ENCODE data around the gene GRK3.

GRK3 gene

DNA sequence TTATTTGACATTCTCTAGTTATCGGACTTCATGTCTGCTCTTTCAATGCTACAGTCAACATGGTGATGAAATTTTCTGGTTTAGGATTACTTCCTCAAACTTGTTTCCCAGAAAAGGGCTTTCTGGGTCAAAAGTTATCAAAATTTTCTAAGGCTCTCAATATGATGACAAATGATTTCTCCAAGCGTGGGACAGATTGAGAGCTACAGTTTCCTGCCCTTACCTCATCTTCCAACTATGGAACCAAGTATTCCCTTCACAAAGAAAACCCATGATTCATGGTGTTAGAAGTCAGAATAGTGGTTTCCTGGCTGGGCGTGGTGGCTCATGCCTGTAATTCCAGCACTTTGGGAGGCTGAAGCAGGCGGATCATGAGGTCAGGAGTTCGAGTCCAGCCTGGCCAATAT lies 195.4 kb downstream of the GRK3 start:
- no peak for DNase-seq (ENCODE audit: low read depth)

DNA sequence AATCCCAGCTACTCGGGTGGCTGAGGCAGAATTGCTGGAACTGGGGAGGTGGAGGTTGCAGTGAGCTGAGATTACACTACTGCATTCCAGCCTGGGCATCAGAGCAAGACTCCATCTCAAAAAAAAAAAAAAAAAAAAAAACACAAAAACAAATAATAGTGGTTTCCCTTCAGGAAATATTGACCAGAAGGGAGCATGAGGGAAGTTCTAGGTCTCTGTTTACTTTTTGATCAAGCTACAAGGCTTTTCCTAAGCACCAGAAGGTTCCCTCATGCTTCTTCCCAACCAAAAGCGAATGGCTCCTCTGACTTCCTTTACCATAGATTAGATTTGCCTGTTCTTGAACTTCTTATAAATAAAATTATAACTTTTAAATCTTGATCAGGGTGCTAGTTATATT lies 195.8 kb downstream of the GRK3 start:
- DNase-seq (ENCODE audit: low read depth) = no peak

GRCh38 chr22:25760848-25761595 lies 196.5 kb downstream of the GRK3 start:
- no peak for DNase-seq (ENCODE audit: low read depth)

GRCh38 chr22:25762147-25762546 lies 197.7 kb downstream of the GRK3 start:
- DNase-seq (ENCODE audit: low read depth) = no peak

GRCh38 chr22:25763239-25763777 lies 198.8 kb downstream of the GRK3 start:
- no peak for DNase-seq (ENCODE audit: low read depth)

DNA sequence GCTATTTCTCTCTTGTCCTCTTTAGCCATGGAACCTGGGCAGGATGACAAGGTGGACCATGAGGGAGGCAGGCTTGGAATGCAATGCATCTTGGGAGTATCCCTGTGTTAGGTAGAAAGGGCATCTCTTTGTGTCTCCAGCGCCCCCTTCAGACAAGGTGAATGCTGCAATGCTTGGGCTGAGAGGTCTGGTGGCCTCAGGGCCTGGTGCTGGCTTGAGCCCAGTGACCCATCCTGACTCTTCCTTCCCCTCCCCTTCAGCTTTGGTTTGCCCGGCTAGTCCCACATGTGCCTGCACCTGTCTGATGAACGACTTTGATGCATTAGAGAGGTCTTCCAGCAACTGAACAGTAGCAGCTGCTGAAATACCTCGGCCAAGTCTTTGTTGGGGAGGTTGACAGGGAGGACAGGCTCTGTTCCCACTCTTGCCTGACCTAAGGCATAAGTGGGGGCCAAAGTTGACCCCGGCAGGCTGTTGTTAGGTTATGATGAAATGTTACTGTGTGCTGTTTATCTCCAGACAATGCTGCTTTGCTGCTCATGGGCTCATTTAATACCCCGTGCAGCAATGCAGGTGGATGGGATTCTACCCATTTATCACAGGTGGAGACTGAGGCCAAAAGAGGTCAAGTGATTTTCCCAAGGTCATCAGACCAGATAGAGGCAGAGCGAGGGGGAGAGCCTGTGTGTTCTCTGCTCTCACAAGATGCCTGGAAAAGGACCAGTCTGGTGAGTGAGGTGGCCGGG lies 200.0 kb downstream of the GRK3 start:
- DNase-seq (ENCODE audit: low read depth) = no peak

DNA sequence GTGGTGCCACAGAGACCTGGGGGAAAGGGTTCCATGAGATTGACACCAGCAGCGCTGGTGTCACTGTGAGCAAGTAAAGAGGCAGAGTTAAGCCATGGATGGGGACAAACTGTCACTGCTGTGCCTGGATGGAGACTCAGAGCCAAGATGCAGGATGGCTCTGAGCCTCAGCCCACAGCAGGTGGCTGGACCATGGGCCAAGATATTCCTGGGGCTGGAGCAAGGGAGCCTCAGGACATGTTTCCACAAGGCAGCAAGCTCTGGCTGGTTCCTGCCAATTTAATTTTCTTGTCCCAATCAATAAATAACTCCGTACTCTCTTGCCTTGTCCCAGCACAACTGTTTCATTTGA lies 200.5 kb downstream of the GRK3 start:
- no peak for DNase-seq (ENCODE audit: low read depth)

GRCh38 chr22:25765801-25766200 lies 201.3 kb downstream of the GRK3 start:
- no peak for DNase-seq (ENCODE audit: low read depth)

DNA sequence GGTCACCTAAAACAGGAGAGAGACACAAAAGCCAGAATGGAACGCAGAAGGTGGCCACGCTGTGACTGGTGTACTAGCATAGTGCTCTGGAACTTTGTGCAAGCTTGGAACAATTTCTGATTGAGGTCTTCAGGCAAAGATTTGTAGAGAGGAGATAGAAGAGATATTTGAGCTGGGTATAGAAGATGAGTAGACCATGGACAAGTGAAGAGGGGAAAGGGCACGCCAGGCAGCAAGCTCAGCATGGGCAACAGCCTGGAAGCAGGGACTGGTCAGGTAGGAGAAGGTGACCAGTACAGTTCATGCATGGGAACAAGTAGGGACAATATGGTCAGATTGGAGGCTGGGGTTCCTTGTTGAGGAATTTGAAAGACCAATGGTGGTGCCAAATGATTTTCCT lies 201.9 kb downstream of the GRK3 start:
- no peak for DNase-seq (ENCODE audit: low read depth)

DNA sequence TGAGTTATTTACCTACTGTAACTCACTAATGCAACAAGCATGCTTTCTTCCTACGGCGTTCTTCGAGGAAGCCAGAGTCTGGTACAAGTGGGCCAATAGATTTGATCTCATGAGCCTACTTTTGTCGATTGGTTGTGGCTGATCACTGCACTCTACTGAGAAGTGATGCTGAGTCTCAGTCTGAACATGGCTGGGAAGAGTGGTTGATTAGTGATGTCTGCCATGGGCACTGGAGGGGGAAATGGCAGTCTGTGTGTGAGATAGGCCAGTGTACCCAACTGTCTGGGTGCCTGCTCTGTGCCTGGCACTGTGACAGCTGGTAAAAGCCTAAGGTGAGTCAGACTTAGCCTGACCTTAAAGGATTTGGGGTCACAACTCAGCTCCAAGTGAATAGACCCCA lies 205.9 kb downstream of the GRK3 start:
- DNase-seq (ENCODE audit: low read depth) = no peak

DNA sequence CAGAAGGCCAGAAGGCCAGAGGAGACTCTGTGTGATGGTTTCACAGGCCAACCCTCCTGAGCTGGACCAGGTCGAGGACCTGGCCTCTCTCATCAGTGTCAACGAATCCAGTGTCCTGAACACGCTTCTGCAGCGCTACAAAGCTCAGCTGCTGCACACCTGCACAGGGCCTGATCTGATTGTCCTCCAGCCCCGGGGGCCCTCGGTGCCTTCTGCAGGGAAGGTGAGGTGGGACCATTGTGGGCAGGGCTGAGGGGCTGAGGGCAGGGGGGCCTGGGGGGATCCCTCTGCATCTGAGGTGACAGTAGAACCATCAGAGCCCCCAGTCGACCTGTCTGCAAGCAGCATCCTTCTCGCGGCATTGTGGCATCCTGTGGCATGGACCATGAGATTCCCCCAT lies 207.8 kb downstream of the GRK3 start:
- DNase-seq (ENCODE audit: low read depth) = no peak

DNA sequence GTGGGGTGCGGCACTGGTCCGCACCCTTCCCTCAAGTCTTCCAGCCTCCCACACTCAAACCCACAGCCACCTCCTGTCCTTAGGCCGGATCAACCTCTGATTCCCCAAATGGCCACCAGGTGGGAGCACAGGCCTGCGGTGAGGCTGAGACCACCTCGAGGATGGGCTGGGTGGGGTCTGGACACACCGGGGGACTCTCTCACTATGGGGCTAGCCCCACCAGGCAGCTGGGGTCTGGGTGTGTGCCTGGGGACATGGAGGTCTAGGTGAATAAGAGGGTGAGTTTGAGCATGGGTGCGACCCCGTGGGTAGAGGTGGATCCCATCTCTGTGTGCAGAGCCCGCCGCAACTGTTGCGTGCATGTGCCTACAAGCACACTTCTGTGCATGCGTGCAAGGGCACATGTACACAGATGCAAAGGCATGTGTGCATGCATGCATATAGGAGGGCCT lies 210.1 kb downstream of the GRK3 start:
- DNase-seq (ENCODE audit: low read depth) = no peak

GRCh38 chr22:25775531-25775930 lies 211.1 kb downstream of the GRK3 start:
- no peak for DNase-seq (ENCODE audit: low read depth)

GRCh38 chr22:25777411-25777810 lies 212.9 kb downstream of the GRK3 start:
- no peak for DNase-seq (ENCODE audit: low read depth)

GRCh38 chr22:25777870-25778269 lies 213.4 kb downstream of the GRK3 start:
- DNase-seq (ENCODE audit: low read depth) = no peak

Data from stimulated activated CD8-positive, alpha-beta memory T cell treated with anti-CD3 and anti-CD28 coated beads, Interleukin-12 subunit alpha, Interleukin-12 subunit beta, amount 100 ng/mL, for 4 hours (primary cell).